Suprapubic skin (tissue), 4 donors: ENCODE results near the gene PTRH2. TPM values are rescaled to one million over a fixed set of nuclear protein-coding genes. Genes with fewer than 3 reads are reported as not detected.
"Not testable (repeated sequence)": the region's sequence is repeated elsewhere in the genome, so short reads cannot be mapped to it uniquely, and the experiment has no call there.

Experiments
- DNase-seq, 2 donors: peaks; one replicate each; pipeline ENCODE4 v3.0.0-alpha.2; 2019; ENCODE audit warnings: low spot score in 2 of 2
- H3K27ac ChIP-seq: fragments of 200-600 bp; sonication (generic); one replicate; pipeline ENCODE4 v1.5.1; 2019
- H3K27me3 ChIP-seq: fragments of 200-600 bp; sonication (generic); one replicate; pipeline ENCODE4 v1.5.1; 2019
- H3K36me3 ChIP-seq: fragments of 200-600 bp; sonication (generic); one replicate; pipeline ENCODE4 v1.5.1; 2019
- H3K4me1 ChIP-seq: fragments of 200-600 bp; sonication (generic); one replicate; pipeline ENCODE4 v1.5.1; 2019
- H3K4me3 ChIP-seq: fragments of 200-600 bp; sonication (generic); one replicate; pipeline ENCODE4 v1.5.1; 2019; ENCODE audit warnings: mild to moderate bottlenecking
- H3K9me3 ChIP-seq: fragments of 200-600 bp; sonication (generic); one replicate; pipeline ENCODE4 v1.5.1; 2019
- EP300 ChIP-seq: sonication (generic); formaldehyde crosslinking; IDR thresholded peaks from one replicate; pipeline ENCODE4 v1.6.1; 2017; ENCODE audit warnings: antibody characterized with exemption
- POLR2A ChIP-seq, 2 donors: fragments of 450-650 bp; IDR thresholded peaks; one replicate each; pipeline ENCODE4 v1.6.1; 2017; ENCODE audit warnings: antibody characterized with exemption in 2 of 2, mild to moderate bottlenecking in 2 of 2, moderate library complexity in 2 of 2
- POLR2AphosphoS5 ChIP-seq, 3 donors: sonication (generic); formaldehyde crosslinking; IDR thresholded peaks; one replicate each; pipeline ENCODE4 v1.6.1; 2017; ENCODE audit warnings: antibody characterized with exemption in 3 of 3
- WGBS: methylation state at CpG from one replicate; pipeline ENCODE4 v1.1.5; 2018; 5-methylcytosine and 5-hydroxymethylcytosine counted together
- total RNA-seq, 4 donors: library from RNA; depleted of rRNA; stranded (reverse); fragments of >200 nt; gene quantifications; one replicate each; pipeline ENCODE4 v1.1.0, GENCODE V29; 2016
- TF ChIP-seq, protein P1 (sequence below), 2 donors: fragments of 200-600 bp in 1 of 2; fragments of 450-650 bp in 1 of 2; sonication (generic) in 1 of 2; IDR thresholded peaks; one replicate each; pipeline ENCODE4 v1.5.1; 2016 to 2019; ENCODE audit warnings: antibody characterized with exemption in 2 of 2, mild to moderate bottlenecking in 1 of 2, moderate library complexity in 1 of 2

The PTRH2 gene
- total RNA-seq = 10 to 100 TPM; 21.9 to 29.0 (median 22.0) TPM

GRCh38 chr17:59707149-59707970 lies at the start of gene PTRH2, which contains the start of gene VMP1:
Gene PTRH2, minus strand, starts transcription at chr17:59707430. Its CDS starts 9,452 bp downstream, at chr17:59697978.
Gene VMP1, plus strand, starts transcription at chr17:59707654. Its CDS starts 23,793 bp downstream, at chr17:59731447.
- no peak for TF ChIP-seq EP300
- TF ChIP-seq, protein P1, sequence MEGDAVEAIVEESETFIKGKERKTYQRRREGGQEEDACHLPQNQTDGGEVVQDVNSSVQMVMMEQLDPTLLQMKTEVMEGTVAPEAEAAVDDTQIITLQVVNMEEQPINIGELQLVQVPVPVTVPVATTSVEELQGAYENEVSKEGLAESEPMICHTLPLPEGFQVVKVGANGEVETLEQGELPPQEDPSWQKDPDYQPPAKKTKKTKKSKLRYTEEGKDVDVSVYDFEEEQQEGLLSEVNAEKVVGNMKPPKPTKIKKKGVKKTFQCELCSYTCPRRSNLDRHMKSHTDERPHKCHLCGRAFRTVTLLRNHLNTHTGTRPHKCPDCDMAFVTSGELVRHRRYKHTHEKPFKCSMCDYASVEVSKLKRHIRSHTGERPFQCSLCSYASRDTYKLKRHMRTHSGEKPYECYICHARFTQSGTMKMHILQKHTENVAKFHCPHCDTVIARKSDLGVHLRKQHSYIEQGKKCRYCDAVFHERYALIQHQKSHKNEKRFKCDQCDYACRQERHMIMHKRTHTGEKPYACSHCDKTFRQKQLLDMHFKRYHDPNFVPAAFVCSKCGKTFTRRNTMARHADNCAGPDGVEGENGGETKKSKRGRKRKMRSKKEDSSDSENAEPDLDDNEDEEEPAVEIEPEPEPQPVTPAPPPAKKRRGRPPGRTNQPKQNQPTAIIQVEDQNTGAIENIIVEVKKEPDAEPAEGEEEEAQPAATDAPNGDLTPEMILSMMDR (IDR thresholded peaks at IDR 0.05) = no peak
- peak; percentile 45 to 70 (median 66) for TF ChIP-seq POLR2AphosphoS5 (IDR thresholded peaks at IDR 0.05)
- TF ChIP-seq POLR2A (IDR thresholded peaks at IDR 0.05) = peak in 1 of 2 donors; percentile 80
- H3K9me3 ChIP-seq = no peaks in the 10 kb centered on the region
- peak; percentile 99 for DNase-seq
- peak within 1 kb of the TSS; percentile 89 for H3K27ac ChIP-seq
- H3K36me3 ChIP-seq = no peaks in the 10 kb centered on the region
- H3K4me3 ChIP-seq = peak within 1 kb of the TSS; percentile 63
- H3K27me3 ChIP-seq = no peaks in the 10 kb centered on the region
- WGBS = 0% methylated on average over 45 of the region's 45 CpGs
- H3K4me1 ChIP-seq = peaks cover 40% of the 10 kb centered on the region

- H3K27ac ChIP-seq = peak overlapping the region; percentile 45
- no peaks in the 10 kb centered on the region for H3K27me3 ChIP-seq
- H3K9me3 ChIP-seq = peaks cover 6% of the 10 kb centered on the region
- WGBS = 45% methylated on average over 3 of the region's 3 CpGs
- no peak overlapping the region for H3K4me3 ChIP-seq
- TF ChIP-seq EP300 = no peak
- TF ChIP-seq, protein P1 (IDR thresholded peaks at IDR 0.05) = no peak
- no peak for TF ChIP-seq POLR2A (IDR thresholded peaks at IDR 0.05)
- no peak for TF ChIP-seq POLR2AphosphoS5 (IDR thresholded peaks at IDR 0.05)
- peaks cover 22% of the 10 kb centered on the region for H3K4me1 ChIP-seq
- H3K36me3 ChIP-seq = peaks cover 11% of the 10 kb centered on the region
- no peak for DNase-seq
Observed at GRCh38 chr17:59756236-59756818, 49.1 kb upstream of the PTRH2 start.

DNA sequence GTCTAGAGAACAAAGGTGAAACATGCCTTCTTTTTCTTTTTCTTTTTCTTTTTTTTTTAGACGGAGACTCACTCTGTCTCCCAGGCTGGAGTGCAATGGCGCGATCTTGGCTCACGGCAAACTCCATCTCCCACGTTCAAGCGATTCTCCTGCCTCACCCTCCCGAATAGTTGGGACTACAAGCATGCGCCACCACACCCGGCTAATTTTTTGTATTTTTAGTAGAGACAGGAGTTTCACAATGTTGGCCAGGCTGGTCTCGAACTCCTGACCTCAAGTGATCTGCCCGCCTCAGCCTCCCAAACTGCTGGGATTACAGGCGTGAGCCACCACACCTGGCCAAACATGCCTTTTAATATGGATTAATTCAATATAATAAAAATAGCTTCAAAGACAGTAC lies 47.8 kb upstream of the PTRH2 start:
- H3K27me3 ChIP-seq, DNase-seq, H3K27ac ChIP-seq, H3K9me3 ChIP-seq, H3K36me3 ChIP-seq, H3K4me3 ChIP-seq: not testable (repeated sequence)
- H3K4me1 ChIP-seq = peaks cover 22% of the 10 kb centered on the region
- WGBS = 92% methylated on average over 12 of the region's 12 CpGs

GRCh38 chr17:59754552-59754951 lies 47.3 kb upstream of the PTRH2 start:
- Histone ChIP-seq H3K27me3 (no peaks in the 10 kb centered on the region), H3K4me3 (no peak overlapping the region), H3K36me3 (peaks cover 5% of the 10 kb centered on the region), H3K27ac (peak overlapping the region; percentile 4), H3K9me3 (peaks cover 6% of the 10 kb centered on the region), H3K4me1 (peaks cover 22% of the 10 kb centered on the region)
- TF ChIP-seq, protein P1 (IDR thresholded peaks at IDR 0.05) = no peak
- TF ChIP-seq POLR2A (IDR thresholded peaks at IDR 0.05) (no peak), EP300 (no peak), POLR2AphosphoS5 (IDR thresholded peaks at IDR 0.05) (no peak)
- no peak for DNase-seq

DNA sequence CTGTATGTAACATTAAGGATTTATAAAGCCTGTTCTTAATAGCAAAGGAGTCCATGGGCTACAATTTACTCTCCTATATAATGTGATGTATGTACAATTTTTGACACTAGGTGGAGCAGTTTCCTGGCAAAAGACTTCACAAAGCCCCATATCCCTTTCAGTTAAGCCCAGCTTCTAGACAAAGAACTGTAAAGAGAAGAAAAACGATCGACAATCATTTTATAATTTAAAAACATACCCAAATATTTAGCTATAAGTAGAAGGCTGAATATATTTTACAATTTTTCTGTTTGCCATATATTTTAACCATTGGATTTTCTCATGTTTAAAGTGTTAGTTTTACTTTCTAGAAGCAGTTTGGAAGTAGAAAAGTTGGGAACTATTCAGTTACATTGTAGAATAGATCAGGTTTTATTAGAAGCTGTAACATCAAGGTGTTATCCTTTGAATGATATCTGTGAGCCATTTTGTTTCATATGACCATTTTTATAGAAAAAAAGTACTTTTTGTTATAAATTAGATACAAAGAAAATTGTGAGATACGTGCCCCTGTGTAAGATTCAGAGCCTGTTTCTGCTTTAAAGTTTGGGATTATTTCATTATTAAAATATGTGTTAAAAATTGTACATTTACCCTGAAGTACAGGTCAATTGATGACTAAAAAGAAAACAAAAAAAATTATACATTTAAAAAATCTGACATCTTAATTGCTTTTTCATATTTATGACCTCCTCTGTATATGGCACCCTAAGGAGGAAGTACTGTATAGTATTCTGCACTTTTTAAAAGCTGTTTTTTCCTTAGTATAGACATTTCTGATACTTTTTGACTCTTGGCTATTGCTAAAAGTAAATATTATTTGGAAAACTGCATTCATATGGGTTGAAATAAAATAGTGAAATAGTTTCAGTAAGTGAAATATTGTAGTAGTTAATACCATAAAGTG lies 46.6 kb upstream of the PTRH2 start:
- no peak for DNase-seq
- WGBS = 23% methylated on average over 3 of the region's 3 CpGs
- Histone ChIP-seq H3K27ac (peak overlapping the region; percentile 4), H3K27me3 (no peaks in the 10 kb centered on the region), H3K4me1 (peaks cover 22% of the 10 kb centered on the region), H3K36me3 (peaks cover 5% of the 10 kb centered on the region), H3K9me3 (no peaks in the 10 kb centered on the region), H3K4me3 (no peak overlapping the region)
- TF ChIP-seq, protein P1 (IDR thresholded peaks at IDR 0.05) = peak; percentile 51 to 81
- TF ChIP-seq EP300 (no peak), POLR2AphosphoS5 (IDR thresholded peaks at IDR 0.05) (no peak), POLR2A (IDR thresholded peaks at IDR 0.05) (no peak)
